HEK293T (cell line): ENCODE data around the gene TDRD1.

Source experiments
- ARNT ChIP-seq: fragments of 450-650 bp; IDR thresholded peaks from 2 replicates; pipeline ENCODE4 v1.6.1; 2017; ENCODE audit warnings: mild to moderate bottlenecking
- BHLHE40 ChIP-seq: fragments of 450-650 bp; IDR thresholded peaks from 2 replicates; pipeline ENCODE4 v1.6.1; 2016; ENCODE audit warnings: mild to moderate bottlenecking, moderate library complexity, borderline replicate concordance
- CTBP1 ChIP-seq: fragments of 450-650 bp; IDR thresholded peaks from 2 replicates; pipeline ENCODE4 v1.6.1; 2016; ENCODE audit warnings: borderline replicate concordance
- ELF4 ChIP-seq: fragments of 450-650 bp; IDR thresholded peaks from 2 replicates; pipeline ENCODE4 v1.6.1; 2017; ENCODE audit warnings: antibody characterized with exemption
- FOXA1 ChIP-seq: fragments of 450-650 bp; IDR thresholded peaks from 2 replicates; pipeline ENCODE4 v1.6.1; 2016; ENCODE audit warnings: mild to moderate bottlenecking
- FOXK2 ChIP-seq: fragments of 450-650 bp; IDR thresholded peaks from 2 replicates; pipeline ENCODE4 v1.6.1; 2016; ENCODE audit warnings: mild to moderate bottlenecking
- L3MBTL2 ChIP-seq: fragments of 450-650 bp; conservative IDR thresholded peaks from 2 replicates; pipeline ENCODE4 v1.6.1; 2016; ENCODE audit warnings: mild to moderate bottlenecking
- SP1 ChIP-seq: fragments of 450-650 bp; IDR thresholded peaks from 2 replicates; pipeline ENCODE4 v1.6.1; 2017
- SUZ12 ChIP-seq: fragments of 450-650 bp; IDR thresholded peaks from 2 replicates; pipeline ENCODE4 v1.6.1; 2016; ENCODE audit warnings: mild to moderate bottlenecking
- TARDBP ChIP-seq: fragments of 450-650 bp; IDR thresholded peaks from 2 replicates; pipeline ENCODE4 v1.6.1; 2016
- ZNF384 ChIP-seq: fragments of 450-650 bp; IDR thresholded peaks from 2 replicates; pipeline ENCODE4 v1.6.1; 2016
- TF ChIP-seq, protein P1 (sequence below): fragments of 450-650 bp; IDR thresholded peaks from 2 replicates; pipeline ENCODE4 v1.6.1; 2016

DNA sequence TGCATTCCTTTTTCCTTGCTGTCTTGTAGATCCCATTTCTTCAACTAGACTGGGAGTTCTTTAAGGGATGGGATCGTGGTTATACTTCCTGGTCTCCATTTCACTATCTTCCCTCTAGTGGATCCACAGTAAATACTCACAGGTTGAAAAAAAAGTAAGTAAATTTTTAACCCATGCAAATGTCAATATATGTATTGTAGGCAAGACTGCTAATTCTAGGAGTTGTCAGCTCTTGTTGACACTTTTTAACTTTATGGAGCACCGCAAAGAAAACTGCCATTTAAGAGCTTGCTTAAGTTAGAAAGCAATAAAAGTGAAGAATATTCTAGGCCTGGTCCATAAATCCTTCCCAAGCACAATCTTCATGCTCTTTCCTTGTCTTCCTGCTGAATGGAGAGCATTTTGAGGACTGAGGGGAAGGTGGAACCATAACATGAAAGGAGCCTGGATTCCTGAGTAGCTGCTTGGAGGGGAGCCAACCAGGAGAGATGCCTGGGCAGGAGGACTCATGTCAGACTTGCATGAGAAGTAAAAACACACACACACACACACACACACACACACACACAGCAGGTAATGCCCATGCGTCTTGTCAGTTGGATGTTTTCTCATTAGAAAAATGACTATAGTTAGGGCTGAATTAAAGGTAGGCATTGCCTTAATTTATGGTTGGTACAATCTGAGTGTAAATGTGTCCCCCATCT is 92.1 kb downstream of the TDRD1 start:
- TF ChIP-seq SP1 (no peak), FOXK2 (no peak), ARNT (no peak), BHLHE40 (no peak), ZNF384 (no peak), SUZ12 (no peak), FOXA1 (no peak), ELF4 (no peak), CTBP1 (no peak), L3MBTL2 (no peak), TARDBP (no peak)
- TF ChIP-seq, protein P1, sequence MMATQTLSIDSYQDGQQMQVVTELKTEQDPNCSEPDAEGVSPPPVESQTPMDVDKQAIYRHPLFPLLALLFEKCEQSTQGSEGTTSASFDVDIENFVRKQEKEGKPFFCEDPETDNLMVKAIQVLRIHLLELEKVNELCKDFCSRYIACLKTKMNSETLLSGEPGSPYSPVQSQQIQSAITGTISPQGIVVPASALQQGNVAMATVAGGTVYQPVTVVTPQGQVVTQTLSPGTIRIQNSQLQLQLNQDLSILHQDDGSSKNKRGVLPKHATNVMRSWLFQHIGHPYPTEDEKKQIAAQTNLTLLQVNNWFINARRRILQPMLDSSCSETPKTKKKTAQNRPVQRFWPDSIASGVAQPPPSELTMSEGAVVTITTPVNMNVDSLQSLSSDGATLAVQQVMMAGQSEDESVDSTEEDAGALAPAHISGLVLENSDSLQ, result no peak
